ENCODE measurements around the gene HAUS5. TPM values are rescaled to one million over a fixed set of nuclear protein-coding genes. Genes with fewer than 3 reads are reported as not detected.

The HAUS5 gene
- total and polyA plus RNA-seq, 2 of the 8 experiments (the other 6 are each of a cell fraction or from before 2014, with no cell fraction given) = 13.8 to 25.7 TPM

GRCh38 chr19:35595928-35596327 is 16.6 kb upstream of the HAUS5 start:
- CTCF ChIA-PET (ENCODE audit: partially characterized antibody) = interaction anchor here (0.7 kb wide), 1 partner anchor 80 kb away, joined by 5 read pairs; no protein-coding TSS in a partner anchor
- no peak overlapping the region for H4K5ac ChIP-seq (ENCODE audit: insufficient read length, low read depth, low read length)

More at GRCh38 chr19:35595928-35596327, 16.6 kb upstream of the HAUS5 start:
- Histone ChIP-seq H3K56ac (replicated peaks; ENCODE audit: insufficient read length, low read depth, low read length) (no peak overlapping the region), H2AFZ (ENCODE audit: low read length) (no peak overlapping the region), H2BK120ac (replicated peaks; ENCODE audit: low read depth, low read length) (no peak overlapping the region), H3K4me1 (replicated peaks in 1 of 4; ENCODE audit: control insufficient read depth in 3 of 4, insufficient read depth in 4 of 4, low read length in 3 of 4) (no peaks in the 10 kb centered on the region), H2BK15ac (ENCODE audit: low read length) (no peak overlapping the region), H3K18ac (ENCODE audit: extremely low read depth, low read length) (no peak overlapping the region), H3K27me3 (replicated peaks in 1 of 4; ENCODE audit: control insufficient read depth in 3 of 4, extremely low read depth in 1 of 4, insufficient read depth in 3 of 4, low read length in 3 of 4) (peaks cover 0 to 3% (median 0%) of the 10 kb centered on the region in 4 experiments; a peak in 3 of 7 replicates), H3K4me3 (ENCODE audit: extremely low read depth in 1 of 4, insufficient read depth in 2 of 4, low read depth in 3 of 4, low read length in 4 of 4) (no peak overlapping the region), H3K36me3 (ENCODE audit: control insufficient read depth in 2 of 4, insufficient read depth in 4 of 4, low read length in 3 of 4) (no peaks in the 10 kb centered on the region), H3K4ac (replicated peaks; ENCODE audit: insufficient read length, low read depth, low read length) (no peak overlapping the region), H2BK20ac (ENCODE audit: low read length) (no peak overlapping the region), H4K8ac (ENCODE audit: extremely low read depth, insufficient read depth, low read length) (no peak overlapping the region), H3K79me1 (ENCODE audit: low read depth, low read length) (no peaks in the 10 kb centered on the region), H2BK12ac (ENCODE audit: low read depth, low read length) (no peak overlapping the region), H3K27ac (ENCODE audit: low read depth, low read length) (no peak overlapping the region), H3K79me2 (ENCODE audit: control insufficient read depth in 1 of 2, insufficient read depth in 2 of 2, low read length in 2 of 2) (no peaks in the 10 kb centered on the region), H3K9ac (replicated peaks in 1 of 4; ENCODE audit: extremely low read depth in 1 of 4, low read depth in 3 of 4, low read length in 3 of 4) (no peak overlapping the region), H2AK5ac (ENCODE audit: low read depth, low read length) (no peak overlapping the region), H3K23me2 (ENCODE audit: low read depth, low read length) (no peaks in the 10 kb centered on the region; the same call in 1 of the 2 replicates), H3K9me3 (ENCODE audit: insufficient read depth in 2 of 2, low read depth in 1 of 2, low read length in 1 of 2) (no peaks in the 10 kb centered on the region), H2BK5ac (ENCODE audit: low read depth, low read length) (no peak overlapping the region), H4K20me1 (replicated peaks in 1 of 2; ENCODE audit: control insufficient read depth in 1 of 2, insufficient read depth in 2 of 2, low read length in 2 of 2) (no peaks in the 10 kb centered on the region), H3K4me2 (ENCODE audit: insufficient read depth in 1 of 2, low read depth in 2 of 2, low read length in 2 of 2) (no peak overlapping the region), H3K14ac (ENCODE audit: insufficient read length) (no peak overlapping the region), H4K91ac (replicated peaks; ENCODE audit: insufficient read length, low read length) (no peak overlapping the region), H3K23ac (ENCODE audit: insufficient read length) (no peak overlapping the region)
- DNase-seq (ENCODE audit: low read depth in 1 of 2, low spot score in 2 of 2) (no peak), FAIRE-seq (no peak)
- POLR2A ChIA-PET (ENCODE audit: partially characterized antibody) = interaction anchor here (1.5 to 4.0 kb wide), 2 partner anchors 10 to 15 kb away, joined by 6 to 16 read pairs; partner anchors contain the start of gene HAUS5
- no peak for TF ChIP-seq HDAC6 (IDR thresholded peaks at IDR 0.05; ENCODE audit: low read depth, low read length)
- 67% methylated on average over 1 of the region's 1 CpG; no CpG with 5 or more reads in 1 of the 2 experiments for WGBS, 2 experiments (ENCODE audit: extremely low coverage in 1 of 2, insufficient coverage in 1 of 2, insufficient read length in 1 of 2, insufficient replicate concordance in 2 of 2, low coverage in 1 of 2, low lambda C conversion rate in 2 of 2, missing lambda C conversion rate in 1 of 2)
